Astrocyte (in vitro differentiated cells and primary cell): Measurements from ENCODE around the gene CCDC78. TPM values are rescaled to one million over a fixed set of nuclear protein-coding genes. Genes with fewer than 3 reads are reported as not detected.

Source experiments
- DNase-seq: peaks from one replicate; pipeline ENCODE4 v3.0.0-alpha.2; 2010; ENCODE audit warnings: low read depth
- FAIRE-seq: peaks from 2 replicates; lab custom pipeline; 2011; peaks lifted over from hg19 to GRCh38; lab: Jason Lieb, UNC
- H2AFZ ChIP-seq: 2 replicates; pipeline ENCODE4 v1.6.0; 2012; ENCODE audit warnings: low read depth, low read length, inconsistent platforms
- H3K27ac ChIP-seq: 2 replicates; pipeline ENCODE4 v1.5.1; 2011; ENCODE audit warnings: low read depth, low read length, inconsistent platforms
- H3K27me3 ChIP-seq: 2 replicates; pipeline ENCODE4 v1.6.0; 2011; ENCODE audit warnings: low read length, inconsistent platforms; ENCODE audit not compliant: insufficient read depth
- H3K36me3 ChIP-seq: 2 replicates; pipeline ENCODE4 v1.5.1; 2011; ENCODE audit warnings: low read length, inconsistent platforms; ENCODE audit not compliant: insufficient read depth
- H3K4me1 ChIP-seq: 2 replicates; pipeline ENCODE4 v1.5.1; 2011; ENCODE audit warnings: low read length, inconsistent platforms; ENCODE audit not compliant: insufficient read depth
- H3K4me2 ChIP-seq: 2 replicates; pipeline ENCODE4 v1.6.0; 2012; ENCODE audit warnings: low read length, inconsistent platforms
- H3K4me3 ChIP-seq: 2 replicates; pipeline ENCODE4 v1.5.1; 2011; ENCODE audit warnings: low read depth, mild to moderate bottlenecking, low read length, inconsistent platforms; ENCODE audit not compliant: insufficient read depth
- H3K79me2 ChIP-seq: 2 replicates; pipeline ENCODE4 v1.6.0; 2012; ENCODE audit warnings: mild to moderate bottlenecking, low read length, inconsistent platforms; ENCODE audit not compliant: insufficient read depth
- H3K9ac ChIP-seq: 2 replicates; pipeline ENCODE4 v1.6.0; 2012; ENCODE audit warnings: mild to moderate bottlenecking, low read length, inconsistent platforms
- H3K9me3 ChIP-seq: 2 replicates; pipeline ENCODE4 v1.5.1; 2012; ENCODE audit warnings: low read depth, mild to moderate bottlenecking, low read length, inconsistent platforms; ENCODE audit not compliant: insufficient read depth
- H4K20me1 ChIP-seq: 2 replicates; pipeline ENCODE4 v1.6.0; 2012; ENCODE audit warnings: low read length, inconsistent platforms; ENCODE audit not compliant: insufficient read depth
- H3K27ac Mint-ChIP-seq: one replicate; pipeline ENCODE4 v1.8.0; 2021; ENCODE audit warnings: mild to moderate bottlenecking, mixed read lengths; ENCODE audit not compliant: unreplicated experiment
- H3K27me3 Mint-ChIP-seq: one replicate; pipeline ENCODE4 v1.8.0; 2021; ENCODE audit warnings: low read depth, mixed read lengths; ENCODE audit not compliant: unreplicated experiment
- H3K36me3 Mint-ChIP-seq: one replicate; pipeline ENCODE4 v1.8.0; 2021; ENCODE audit warnings: low read depth, mixed read lengths; ENCODE audit not compliant: unreplicated experiment
- H3K4me1 Mint-ChIP-seq: one replicate; pipeline ENCODE4 v1.8.0; 2021; ENCODE audit warnings: low read depth, mixed read lengths; ENCODE audit not compliant: unreplicated experiment
- H3K4me3 Mint-ChIP-seq: one replicate; pipeline ENCODE4 v1.8.0; 2021; ENCODE audit warnings: mild to moderate bottlenecking, moderate library complexity, mixed read lengths; ENCODE audit not compliant: unreplicated experiment
- H3K9me3 Mint-ChIP-seq: one replicate; pipeline ENCODE4 v1.8.0; 2021; ENCODE audit warnings: mild to moderate bottlenecking, mixed read lengths; ENCODE audit not compliant: unreplicated experiment
- CTCF ChIP-seq: IDR thresholded peaks from 2 replicates; pipeline ENCODE4 v1.5.1; 2011; ENCODE audit warnings: low read depth, mild to moderate bottlenecking, inconsistent platforms, low read length, moderate library complexity; ENCODE audit not compliant: insufficient read depth
- EZH2 ChIP-seq: IDR thresholded peaks from 2 replicates; pipeline ENCODE4 v1.6.1; 2012; ENCODE audit warnings: mild to moderate bottlenecking, low read length, inconsistent platforms; ENCODE audit not compliant: insufficient read depth
- total RNA-seq: library from RNA; stranded (reverse); gene quantifications from 2 replicates; pipeline ENCODE4 v1.2.1, GENCODE V29; 2021

The CCDC78 gene
- total RNA-seq, 1 donor from 2014 or later: 4.7 TPM

- Mint-ChIP-seq H3K27ac (no peak overlapping the region), H3K9me3 (no peaks in the 10 kb centered on the region), H3K4me3 (no peak overlapping the region), H3K4me1 (no peaks in the 10 kb centered on the region), H3K27me3 (peaks cover 6% of the 10 kb centered on the region), H3K36me3 (peaks cover 3% of the 10 kb centered on the region)
- Histone ChIP-seq H3K4me3 (no peak overlapping the region), H4K20me1 (no peaks in the 10 kb centered on the region), H3K36me3 (no peaks in the 10 kb centered on the region), H2AFZ (no peak overlapping the region), H3K27ac (no peak overlapping the region), H3K9ac (no peak overlapping the region), H3K4me2 (no peak overlapping the region), H3K9me3 (no peaks in the 10 kb centered on the region), H3K79me2 (no peaks in the 10 kb centered on the region), H3K4me1 (peaks cover 7% of the 10 kb centered on the region), H3K27me3 (no peaks in the 10 kb centered on the region)
- TF ChIP-seq EZH2 (no peak), CTCF (no peak)
- DNase-seq (no peak), FAIRE-seq (no peak)
Observed at GRCh38 chr16:764184-764750, 38.0 kb upstream of the CCDC78 start.

GRCh38 chr16:763369-764183 lies 37.3 kb upstream of the CCDC78 start:
- H3K36me3 Mint-ChIP-seq: peaks cover 3% of the 10 kb centered on the region
- H3K36me3 ChIP-seq: no peaks in the 10 kb centered on the region
- H3K4me3 Mint-ChIP-seq: no peak overlapping the region
- H3K27ac Mint-ChIP-seq: no peak overlapping the region
- no peak overlapping the region for H3K27ac ChIP-seq
- no peak overlapping the region for H3K9ac ChIP-seq
- DNase-seq (no peak), FAIRE-seq (no peak)
- no peaks in the 10 kb centered on the region for H3K27me3 ChIP-seq
- no peaks in the 10 kb centered on the region for H3K9me3 ChIP-seq
- H3K4me1 Mint-ChIP-seq: no peaks in the 10 kb centered on the region
- H3K4me3 ChIP-seq: no peak overlapping the region
- peaks cover 6% of the 10 kb centered on the region for H3K27me3 Mint-ChIP-seq
- TF ChIP-seq EZH2 (no peak), CTCF (no peak)
- H3K4me1 ChIP-seq: peaks cover 7% of the 10 kb centered on the region
- no peaks in the 10 kb centered on the region for H4K20me1 ChIP-seq
- H3K4me2 ChIP-seq: no peak overlapping the region
- no peak overlapping the region for H2AFZ ChIP-seq
- H3K9me3 Mint-ChIP-seq: no peaks in the 10 kb centered on the region
- H3K79me2 ChIP-seq: no peaks in the 10 kb centered on the region
